ENCODE results near the gene IL2RA.

IL2RA gene

DNA sequence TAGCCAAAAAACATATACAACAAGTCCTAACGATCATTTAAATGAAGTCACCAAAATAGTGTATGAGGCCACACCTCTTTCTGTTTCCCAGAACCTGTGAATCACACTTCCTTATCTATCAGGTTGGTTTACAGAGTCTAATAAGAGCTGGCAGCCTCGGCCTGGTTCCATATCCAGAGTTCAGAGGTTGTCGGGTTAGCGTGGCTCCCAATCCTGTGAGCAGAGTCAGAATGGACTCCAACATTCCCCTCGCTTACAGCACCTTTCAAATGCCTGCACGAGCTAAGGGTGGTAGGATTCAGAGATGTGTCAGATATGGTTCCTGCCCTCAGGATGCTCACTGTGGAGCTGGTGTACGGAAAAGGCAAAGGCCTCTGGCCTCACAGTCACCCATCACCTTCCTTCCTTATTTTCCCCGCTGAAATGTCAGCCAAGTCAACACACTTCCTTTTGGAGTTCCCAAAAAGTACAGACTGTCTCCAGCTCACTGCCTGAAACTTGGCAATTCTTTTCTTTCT, 90.8 kb downstream of the IL2RA start:
- no peak overlapping the region for H3K4me3 ChIP-seq (ENCODE audit: low read length)
- no peak for DNase-seq (ENCODE audit: low read depth)
- no peak for TF ChIP-seq CTCF (conservative IDR thresholded peaks at IDR 0.05; ENCODE audit: low read length)

DNA sequence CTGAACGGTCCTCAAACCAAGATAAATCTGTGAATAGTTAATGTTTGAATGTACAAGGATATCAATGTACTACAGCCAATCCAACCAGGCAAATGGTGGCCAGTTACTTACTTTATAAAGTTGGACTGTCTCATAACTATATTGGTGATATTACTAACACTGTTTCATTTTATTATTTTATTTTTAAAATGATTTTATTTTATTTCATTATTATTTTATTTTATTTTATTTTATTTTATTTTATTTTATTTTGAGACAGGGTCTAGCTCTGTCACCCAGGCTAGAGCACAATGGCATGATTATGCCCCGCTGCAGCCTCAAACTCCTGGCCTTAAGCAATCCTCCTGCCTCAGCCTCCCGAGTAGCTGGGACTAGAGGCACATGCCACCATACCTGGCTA, 91.6 kb downstream of the IL2RA start:
- no peak overlapping the region for H3K4me3 ChIP-seq (ENCODE audit: low read length)
- TF ChIP-seq CTCF (conservative IDR thresholded peaks at IDR 0.05; ENCODE audit: low read length), result no peak

DNA sequence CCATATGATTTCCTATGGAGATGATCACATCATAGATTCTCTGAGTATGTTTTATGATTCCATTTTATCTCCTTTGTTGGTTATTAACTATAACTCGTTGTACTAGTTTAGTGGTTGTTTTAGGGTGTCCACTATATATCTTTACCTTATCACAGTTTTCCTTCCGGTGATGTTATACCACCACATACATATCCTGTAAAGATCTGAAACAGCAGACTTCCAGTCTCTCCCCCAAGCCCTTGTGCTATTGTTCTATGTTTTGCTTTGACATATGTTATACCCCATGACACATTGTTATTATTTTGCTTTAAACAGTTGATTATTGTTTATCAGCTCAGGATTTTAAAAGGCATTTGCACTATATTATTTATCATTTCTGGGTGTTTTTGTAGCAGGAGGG, 92.1 kb downstream of the IL2RA start:
- DNase-seq (ENCODE audit: low read depth), result no peak
- H3K4me3 ChIP-seq (ENCODE audit: low read length), result no peak overlapping the region
- TF ChIP-seq CTCF (conservative IDR thresholded peaks at IDR 0.05; ENCODE audit: low read length), result no peak

More for the DNA sequence above, 91.6 kb downstream of the IL2RA start:
- DNase-seq (ENCODE audit: low read depth), result no peak

DNA sequence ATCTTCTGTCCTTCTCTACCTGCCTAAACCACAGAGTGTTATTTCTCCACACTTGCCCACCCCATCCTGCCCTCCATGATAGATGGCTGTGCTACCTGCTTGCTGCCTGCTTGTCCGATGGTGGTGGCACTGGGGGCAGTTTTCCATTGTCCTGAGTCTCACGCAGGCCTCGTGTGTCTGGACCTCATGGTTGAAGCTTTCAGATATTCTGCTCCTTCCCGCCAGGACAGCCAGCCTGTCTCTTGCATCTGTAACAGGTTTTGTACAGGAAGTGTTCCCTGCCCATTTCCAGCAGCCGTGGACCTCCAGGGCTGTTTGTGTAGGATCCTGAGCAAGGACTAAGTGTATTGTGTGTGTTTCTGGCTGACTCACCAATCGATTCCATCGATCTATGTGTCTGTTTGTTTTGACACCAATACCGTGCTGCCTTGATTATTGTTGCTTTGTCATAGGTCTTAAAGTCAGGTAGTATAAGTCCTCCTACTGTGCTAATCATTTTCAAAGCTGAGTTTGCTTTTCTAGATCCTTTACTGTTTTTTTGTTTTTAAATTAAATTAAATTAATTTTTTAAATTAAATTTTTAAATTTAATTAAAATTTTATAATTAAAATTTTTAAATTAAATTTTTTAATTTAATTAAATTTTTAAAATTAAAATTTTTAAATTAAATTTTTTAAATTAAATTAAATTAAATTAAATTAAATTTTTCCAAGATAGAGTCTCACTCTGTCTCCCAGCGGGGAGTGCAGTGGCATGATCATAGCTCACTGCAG, 93.3 kb downstream of the IL2RA start:
- H3K4me3 ChIP-seq (ENCODE audit: low read length), result no peak overlapping the region
- TF ChIP-seq CTCF (conservative IDR thresholded peaks at IDR 0.05; ENCODE audit: low read length), result no peak
- no peak for DNase-seq (ENCODE audit: low read depth)

- no peak for DNase-seq (ENCODE audit: low read depth)
Measured at GRCh38 chr10:5968037-5968680, 94.0 kb downstream of the IL2RA start.

GRCh38 chr10:5965266-5965665, 96.9 kb downstream of the IL2RA start:
- DNase-seq (ENCODE audit: low read depth), result no peak
- TF ChIP-seq CTCF (conservative IDR thresholded peaks at IDR 0.05; ENCODE audit: low read length), result no peak
- H3K4me3 ChIP-seq (ENCODE audit: low read length), result no peak overlapping the region

More at GRCh38 chr10:5968037-5968680, 94.0 kb downstream of the IL2RA start:
- no peak for TF ChIP-seq CTCF (conservative IDR thresholded peaks at IDR 0.05; ENCODE audit: low read length)
- no peak overlapping the region for H3K4me3 ChIP-seq (ENCODE audit: low read length)

GRCh38 chr10:5964736-5965135, 97.4 kb downstream of the IL2RA start:
- DNase-seq (ENCODE audit: low read depth), result no peak
- H3K4me3 ChIP-seq (ENCODE audit: low read length), result no peak overlapping the region
- no peak for TF ChIP-seq CTCF (conservative IDR thresholded peaks at IDR 0.05; ENCODE audit: low read length)
